GM18870 (cell line): Measurements from ENCODE around the gene GRB10.
A peak's percentile ranks its signal among the peaks of the same experiment; 100 is the strongest.

Experiments used
- ATAC-seq: cut with Tn5 transposase; IDR thresholded peaks from one replicate; pipeline ENCODE4 v1.9.1; 2021; ENCODE audit warnings: moderate library complexity; ENCODE audit not compliant: unreplicated experiment

Gene GRB10

DNA sequence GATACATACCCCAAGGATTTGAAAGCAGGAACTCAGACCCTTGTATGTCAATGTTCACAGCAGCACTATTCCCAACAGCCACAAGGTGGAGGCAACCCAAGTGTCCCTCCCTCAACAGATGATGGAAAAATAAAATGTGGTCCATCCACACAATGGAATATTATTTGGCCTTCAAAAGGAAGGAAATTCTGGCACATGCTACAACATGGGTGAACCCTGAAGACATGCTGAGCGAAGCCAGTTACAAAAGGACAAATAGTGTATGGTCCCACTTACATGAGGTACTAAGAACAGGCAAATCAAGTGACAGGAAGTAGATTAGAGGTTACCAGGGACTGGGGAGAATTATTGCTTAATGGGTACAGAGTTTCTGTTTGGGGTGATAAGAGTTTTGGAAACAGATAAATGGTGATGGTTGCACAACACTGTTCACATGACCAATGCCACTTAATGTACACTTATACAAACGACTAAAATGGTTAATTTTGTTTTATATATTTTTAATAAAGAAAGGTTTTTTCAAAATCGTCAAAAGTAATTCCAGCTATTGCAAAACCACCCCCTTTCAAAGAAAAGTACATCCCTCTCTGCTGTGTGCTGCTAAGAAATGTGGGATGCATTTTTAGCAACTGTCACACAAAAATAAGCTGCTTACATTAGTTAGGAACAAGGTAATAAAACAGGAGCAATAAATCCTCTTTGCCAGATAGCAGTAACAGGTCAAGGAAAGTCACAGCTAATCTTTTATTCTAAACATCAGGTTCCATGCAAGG lies 85.7 kb downstream of the GRB10 start:
- ATAC-seq: no peak

DNA sequence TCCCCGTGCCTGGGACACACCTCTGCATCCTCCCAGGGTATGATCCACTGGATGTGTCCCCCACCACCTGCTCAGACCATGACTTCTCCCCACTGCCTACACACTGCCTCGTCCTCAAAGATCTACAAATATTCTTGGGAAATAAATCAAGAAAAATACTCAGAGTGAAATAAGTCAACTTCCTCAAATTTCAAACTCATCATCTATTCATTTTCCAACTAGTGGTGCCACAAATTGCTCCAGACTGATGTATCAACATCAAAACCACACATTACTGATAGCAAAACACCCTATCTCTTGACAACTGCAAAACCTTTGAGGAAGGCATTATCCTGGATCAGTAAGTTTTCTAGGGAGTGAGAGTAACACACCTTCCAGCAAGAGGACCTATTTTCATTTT lies 87.7 kb downstream of the GRB10 start:
- no peak for ATAC-seq

DNA sequence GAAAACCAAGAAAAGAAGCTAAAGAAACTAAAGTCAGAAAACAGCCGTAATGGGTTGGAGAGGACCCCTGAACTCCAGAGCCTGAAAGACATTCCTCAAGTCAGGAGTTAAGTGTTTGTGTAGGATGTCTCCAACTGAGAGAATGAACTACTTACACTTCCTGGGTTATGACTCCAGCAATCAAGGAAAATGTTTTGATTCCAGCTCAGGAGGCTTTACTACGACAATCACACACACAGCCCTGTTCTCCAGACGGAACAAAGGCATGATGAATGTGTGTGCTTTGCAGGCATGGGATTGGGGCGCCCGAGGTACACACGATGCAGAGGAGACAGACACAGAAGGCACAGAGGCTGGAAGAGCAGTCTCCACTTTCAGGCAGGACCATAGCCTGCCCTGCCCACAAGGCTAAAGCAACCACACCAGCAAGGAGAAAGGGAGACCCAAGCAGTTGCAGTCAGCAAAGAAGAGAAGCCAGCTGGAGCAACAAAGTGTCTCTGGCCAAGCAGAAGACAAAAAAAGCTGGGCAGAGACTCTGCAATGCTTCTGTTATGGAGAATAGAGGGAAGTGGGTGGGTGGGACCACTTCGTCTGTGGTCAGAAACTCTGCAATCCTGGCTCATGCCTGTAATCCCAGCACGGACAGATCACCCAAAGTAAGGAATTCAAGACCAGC lies 89.1 kb downstream of the GRB10 start:
- no peak for ATAC-seq

DNA sequence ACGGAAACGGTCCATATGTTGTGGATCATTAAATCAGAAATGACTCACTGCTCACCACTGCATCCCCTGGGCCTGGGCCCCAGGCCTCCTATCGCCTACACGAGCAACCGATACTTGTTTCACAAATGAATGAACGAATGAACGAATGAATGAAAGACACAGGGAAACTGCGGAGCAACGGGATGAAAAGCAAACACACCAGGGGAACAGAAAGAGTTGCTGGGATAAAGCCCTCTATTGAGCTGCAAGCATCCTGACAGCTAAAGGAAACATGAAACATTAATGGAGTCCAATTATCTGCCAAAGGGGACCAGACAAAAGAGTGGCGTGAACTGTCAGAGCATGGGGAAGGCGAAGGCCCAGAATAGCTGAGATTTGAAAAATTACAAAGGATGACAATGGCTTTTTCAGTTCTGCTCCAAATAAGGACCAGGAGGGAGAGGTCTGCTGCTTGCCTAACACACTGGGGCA lies 92.1 kb downstream of the GRB10 start:
- no peak for ATAC-seq

DNA sequence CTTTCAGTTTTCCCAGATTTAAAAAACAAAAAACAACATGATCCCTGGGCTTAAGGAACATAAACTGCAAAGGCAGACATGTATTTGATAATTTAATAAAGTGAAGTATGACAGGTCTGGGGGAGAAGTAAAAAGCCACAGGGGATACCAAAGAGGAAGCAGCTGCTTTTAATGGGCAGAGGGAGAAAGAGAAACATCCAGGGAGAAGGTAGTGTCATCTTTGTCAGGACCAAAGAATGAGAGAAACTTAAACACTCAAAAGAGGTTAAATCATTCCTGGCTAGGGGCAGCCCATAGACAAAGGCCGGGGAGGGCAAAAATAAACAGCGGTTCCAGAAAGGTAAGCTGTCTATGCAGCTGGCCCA lies 94.5 kb downstream of the GRB10 start:
- ATAC-seq: no peak

DNA sequence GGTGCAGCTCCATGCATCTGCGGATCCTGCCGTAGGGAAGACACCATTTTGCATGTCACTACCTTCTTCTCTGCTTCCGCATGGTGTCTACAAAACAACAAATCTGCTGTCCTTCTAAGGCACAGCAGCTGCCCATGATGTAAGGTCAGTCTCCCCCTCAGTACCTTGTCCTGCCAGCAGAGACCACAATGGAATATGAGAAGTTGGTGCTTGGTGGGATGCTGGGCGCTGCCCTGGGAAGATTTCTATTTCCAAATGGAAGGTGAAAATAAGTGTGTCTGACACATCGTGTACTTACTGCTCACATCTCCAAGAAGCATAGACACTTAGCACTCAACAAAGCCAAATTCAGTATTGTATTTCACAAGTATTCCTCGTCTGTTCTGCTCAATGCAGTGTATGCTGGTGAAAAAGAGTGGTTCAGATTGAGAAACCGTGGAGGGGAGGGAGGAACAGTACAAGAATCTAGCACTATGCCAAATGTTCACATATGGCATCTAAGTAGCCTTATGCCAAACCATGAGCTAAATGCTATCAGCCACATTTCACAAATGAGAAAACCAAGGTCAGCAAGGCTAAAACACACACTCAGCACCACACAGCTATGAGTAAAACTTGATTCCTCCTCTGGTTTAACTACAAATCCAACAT lies 95.0 kb downstream of the GRB10 start:
- no peak for ATAC-seq

DNA sequence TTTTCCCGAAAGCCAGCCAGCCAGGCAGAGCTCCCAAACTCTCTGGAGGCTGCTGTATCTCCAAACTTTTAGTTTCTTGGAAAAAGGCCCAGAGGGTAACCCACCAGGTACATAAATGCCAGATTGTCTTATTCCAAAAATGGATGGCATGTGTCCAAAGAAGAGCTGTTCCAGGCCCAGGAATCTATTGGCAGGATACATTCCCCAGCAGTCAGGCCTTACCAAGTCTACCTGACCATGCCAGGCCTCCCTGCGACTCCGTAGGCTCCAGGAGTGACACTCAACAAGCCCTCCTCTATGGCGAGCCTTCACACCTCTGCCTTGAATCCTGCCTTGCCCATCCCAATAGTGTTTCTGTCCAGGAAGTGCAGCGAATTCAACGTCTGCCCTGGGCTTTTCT lies 95.6 kb downstream of the GRB10 start:
- no peak for ATAC-seq

DNA sequence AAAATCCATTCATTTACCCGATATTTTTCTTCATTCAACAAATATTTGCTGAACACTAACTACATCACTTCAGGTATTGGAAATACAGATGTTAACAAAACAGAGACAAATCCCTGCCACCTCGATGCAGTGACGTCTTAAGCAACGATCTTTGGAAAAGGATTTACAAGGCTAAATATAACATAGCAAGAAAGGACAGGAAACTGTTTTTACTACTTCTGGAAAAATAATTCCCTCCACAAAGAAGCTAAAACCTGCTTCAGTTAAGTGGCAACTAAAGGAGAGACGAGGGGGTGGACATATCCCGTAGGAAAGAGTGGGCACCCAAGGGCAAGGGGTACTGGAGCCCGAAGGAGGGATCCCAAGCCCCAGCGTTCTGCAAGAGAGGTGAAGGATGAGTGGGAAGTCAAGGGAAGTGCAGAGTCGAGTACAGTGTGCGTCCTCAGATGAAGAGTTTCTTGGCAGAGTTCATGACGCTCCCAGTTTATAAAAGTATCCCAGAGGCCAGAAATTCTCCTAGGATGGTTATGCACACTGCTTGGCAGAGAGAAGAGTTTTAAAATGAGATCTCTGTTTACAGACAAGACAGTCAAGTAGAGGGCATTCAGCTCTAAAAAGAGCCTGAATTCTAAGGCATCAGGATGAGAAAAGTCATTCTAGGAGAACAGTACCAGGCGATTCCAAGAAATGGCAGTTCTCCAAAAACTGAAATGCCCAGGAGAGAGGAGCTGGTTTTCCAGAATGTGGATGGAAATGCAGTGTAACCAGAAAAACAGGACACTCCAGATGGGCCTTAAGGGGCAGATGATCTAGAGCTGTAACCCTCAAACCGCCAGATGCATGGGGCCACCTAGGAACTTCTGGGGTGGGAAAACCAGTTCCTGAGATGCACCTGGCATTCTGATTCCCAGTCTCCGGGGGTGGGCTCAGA lies 97.3 kb downstream of the GRB10 start:
- ATAC-seq: no peak

DNA sequence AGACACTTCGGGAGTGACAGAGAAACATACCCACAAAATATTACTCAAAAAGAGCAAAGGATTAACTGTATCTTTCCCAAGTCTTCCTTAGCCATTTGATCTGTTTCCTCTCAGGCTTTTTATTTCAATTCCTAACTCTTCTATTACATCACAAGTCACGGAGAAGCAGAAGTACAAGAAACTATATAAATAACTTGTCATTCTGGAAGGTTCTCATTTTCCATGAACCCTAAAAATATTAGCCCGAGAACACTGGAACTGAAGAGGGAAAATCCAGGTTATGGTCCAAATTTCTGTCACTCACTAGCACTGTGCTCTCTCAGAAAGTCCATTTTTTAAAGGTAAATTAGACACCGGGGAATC lies 98.0 kb downstream of the GRB10 start:
- no peak for ATAC-seq

DNA sequence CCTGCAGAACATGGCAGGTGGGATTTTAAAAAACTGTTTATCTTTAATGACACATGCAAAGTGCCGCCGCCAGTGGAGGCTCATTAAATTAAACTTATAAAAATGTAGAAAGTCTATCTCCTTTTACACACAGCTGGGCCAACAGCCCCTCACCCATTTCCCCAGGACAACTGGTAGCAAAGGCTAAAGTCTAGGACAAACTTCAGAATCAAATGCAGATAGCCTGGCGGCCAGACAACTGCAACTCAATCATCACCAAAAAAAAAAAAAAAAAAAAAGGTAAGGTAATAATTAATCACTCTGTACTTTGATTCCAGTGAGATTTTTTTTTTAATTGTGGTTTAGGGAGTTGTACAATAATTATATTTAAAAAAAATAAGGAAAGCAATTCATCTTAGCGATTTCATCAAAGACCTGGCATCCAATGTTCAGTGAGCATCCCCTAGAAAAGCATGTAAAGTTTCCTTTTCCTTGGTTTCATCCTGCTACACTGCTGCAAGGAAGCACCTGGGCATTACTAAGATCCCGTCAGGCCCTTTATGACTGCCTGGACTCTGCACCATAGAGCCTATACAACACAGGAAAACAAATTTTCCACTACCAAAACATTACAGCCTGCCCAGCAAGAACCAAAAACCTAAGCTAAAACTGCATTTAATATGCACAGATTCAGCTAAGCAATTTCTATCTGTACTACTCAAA lies 98.5 kb downstream of the GRB10 start:
- ATAC-seq: no peak

DNA sequence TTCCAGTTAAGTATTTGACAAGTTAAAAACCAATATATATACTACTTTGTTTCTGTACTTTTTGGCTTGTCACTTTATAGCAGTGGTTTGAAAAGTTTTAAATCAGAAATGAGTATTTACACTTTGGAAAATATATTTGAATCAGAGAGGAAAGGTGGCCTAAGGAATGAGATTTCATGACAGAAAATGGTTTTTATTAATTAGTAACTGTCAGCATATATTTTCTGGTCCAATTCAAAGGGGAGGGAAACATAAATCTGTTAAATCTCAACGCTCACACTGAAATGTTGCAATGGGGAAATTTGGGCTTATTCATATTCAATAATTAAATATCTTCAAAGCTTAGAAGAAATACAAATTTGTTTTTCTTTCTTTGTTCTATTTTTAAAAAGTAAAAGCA lies 100.1 kb downstream of the GRB10 start:
- no peak for ATAC-seq

DNA sequence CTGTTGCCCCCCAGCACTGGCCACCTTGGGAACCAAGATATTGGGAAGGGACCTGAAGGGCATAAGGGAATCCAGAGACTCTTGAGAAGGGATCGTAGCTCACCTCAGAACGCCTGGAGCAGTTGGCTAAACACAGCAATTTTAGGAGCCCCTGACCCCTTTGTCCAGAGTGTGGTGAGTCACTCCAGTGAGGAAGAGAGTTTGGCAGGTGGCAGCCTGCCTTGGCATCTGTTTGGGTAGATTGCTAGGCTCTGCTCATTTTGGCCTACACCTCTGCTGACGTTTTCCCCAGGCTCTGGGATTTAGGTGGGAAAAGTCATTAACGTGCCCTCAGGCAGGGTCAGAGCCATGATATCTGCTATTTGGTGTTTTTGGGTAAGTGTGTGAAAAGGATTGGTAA lies 100.6 kb downstream of the GRB10 start:
- no peak for ATAC-seq

DNA sequence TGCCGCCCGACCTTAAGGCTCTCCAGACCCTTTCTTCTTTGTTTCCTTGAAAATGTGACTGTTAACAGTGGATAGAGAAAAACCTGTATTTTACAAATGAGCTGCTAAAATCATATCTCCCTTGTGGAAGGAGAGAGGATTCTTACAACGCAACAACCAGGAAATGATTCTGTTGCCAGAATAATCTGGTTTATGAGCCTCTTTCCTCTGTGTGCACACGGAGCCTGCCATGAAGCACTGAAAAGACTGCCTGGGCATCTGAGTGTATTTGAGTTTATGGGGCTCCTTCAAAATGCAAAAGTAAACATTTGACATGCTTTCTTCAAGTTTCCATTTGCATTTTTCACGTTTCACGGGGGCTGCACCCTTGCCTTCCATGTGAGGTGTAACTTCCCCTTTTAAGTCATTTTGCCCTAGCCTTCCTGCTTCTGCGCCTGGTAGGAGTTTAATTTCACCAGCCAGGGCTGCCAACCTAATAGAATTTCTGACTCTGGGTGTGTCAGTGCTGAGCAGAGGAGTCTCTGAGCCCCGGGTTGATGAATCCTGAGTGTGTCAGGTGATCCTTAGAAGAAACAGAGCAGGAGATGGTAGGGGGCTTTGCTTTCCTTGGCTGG lies 101.2 kb downstream of the GRB10 start:
- no peak for ATAC-seq

DNA sequence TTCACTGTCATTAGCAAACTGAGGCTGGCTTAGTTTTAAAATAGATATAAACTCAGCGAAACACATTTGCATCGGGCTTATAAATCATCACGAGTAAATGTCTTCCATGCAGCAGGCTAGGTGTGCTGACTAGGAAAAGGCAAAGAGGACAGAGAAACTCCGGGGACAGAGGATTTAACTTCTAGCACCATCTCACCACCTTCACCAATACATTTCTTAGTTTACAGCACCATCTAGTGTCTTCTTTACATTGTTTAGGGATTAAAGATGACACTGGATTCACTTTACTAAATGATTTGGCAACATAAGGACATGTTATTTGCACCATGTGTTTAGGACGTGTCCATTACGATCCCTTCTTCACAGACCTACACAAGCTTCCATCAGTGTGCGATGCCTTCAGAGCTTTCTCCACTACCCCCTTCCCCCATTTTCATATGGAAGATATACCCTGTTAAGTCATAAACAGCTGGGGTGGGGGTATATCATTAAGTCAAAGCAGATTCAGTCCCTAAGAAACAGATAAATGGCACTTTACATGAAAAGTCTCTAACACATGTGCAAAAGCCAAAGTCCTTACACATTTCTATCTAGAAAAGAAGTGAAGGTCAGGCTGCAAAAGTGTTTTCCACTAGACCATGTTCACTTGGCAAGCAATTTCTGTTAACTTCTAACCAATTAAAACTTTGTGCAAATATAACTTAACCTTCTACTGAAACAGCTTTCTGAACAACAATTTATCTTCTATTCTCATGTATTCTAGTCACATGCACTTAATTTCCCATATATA lies 103.3 kb downstream of the GRB10 start:
- peak; percentile 71 for ATAC-seq

DNA sequence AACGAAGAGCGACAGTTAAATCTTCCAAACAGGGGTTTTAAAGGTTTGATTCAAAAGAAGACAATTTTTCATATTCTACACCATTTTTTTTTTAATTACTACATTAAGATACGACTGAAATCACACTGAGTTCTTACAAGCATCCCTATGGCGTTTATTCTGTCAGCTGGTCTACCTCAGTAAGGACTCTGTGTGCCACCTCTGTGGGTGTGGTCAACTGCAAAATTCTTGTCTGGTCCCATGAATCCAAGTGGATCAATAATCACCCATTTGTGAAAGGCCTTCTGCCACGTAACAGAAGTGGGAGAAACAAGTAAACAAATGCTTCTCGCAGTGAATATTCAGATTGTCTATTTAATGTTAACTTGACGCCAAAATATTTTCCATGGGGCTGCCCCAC lies 104.1 kb downstream of the GRB10 start:
- no peak for ATAC-seq

DNA sequence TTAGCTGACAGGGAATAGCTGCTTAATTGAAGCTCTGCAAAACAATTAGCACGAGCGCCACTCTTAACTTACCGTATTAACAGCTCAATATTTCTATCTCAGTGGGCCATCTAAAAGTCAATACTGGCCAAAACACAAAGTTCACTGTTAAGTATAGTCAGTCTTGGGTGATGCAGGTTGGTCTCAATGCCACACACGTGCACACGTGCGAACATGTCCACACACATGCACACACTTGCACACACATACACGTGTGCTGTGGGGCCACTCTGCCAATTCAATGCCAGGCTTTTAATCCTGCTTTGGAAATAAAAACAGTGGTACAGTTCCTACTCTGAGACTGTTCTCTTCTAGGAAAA lies 105.1 kb downstream of the GRB10 start:
- ATAC-seq: no peak

DNA sequence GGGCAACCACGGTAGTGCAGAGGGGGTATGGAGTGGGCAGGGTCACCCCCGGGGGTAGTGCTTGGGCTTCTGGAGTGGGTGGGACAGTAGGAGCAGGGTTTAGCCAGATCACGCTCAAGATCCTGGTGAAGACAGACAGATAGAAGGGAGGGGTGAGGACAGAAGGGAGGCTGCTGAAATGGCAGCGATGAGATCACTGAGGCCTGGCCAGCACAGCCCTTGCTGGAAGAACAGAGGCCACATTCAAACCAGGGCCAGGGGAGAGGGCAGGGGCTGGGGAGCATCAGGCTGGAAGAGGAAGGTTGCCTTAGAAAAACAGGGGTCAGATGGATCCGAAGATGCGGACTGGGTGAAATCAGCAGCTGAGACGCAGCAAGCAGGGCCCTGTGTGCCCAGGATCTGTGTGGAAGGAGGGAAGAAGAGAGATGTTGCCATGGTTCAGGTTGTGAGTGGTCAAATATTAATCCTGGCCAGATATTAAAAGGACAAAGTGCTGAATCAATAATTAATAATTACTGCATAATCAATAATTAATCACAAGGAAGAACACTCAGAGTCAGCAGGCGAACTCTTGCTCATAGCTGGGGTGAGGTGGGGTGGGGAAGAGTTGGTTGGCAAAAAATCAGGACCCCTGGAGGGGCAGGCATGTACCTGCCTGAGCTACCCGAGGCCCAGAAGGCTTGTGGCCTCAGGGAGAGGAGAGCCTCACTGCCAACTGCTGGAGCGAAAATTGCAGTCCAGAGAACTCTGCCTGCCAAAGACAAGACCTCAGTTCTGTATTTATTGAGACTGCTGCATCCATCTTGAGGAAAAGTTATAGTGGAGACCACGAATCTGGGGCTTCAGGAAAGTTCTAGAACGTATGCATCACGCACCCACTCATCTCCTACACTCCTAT lies 105.7 kb downstream of the GRB10 start:
- ATAC-seq: no peak

DNA sequence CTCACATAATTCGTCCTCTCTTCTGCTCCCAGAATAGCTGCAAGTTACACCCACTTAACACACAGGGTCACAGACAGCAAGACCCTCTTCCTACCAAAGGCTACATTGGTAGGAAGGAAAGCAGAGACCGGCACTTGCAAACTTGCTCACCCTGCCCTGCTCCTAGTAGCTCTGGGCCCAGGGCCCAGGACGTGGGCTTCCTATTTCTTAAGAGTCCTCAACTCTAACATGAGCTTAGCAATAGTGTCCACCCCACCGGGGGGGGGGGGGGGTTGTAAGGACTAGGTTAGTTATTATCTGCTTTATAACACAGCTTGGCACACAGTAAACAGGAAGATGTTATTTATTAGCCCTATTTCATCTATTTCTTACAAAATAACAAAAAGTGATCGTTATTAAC lies 106.6 kb downstream of the GRB10 start:
- ATAC-seq: no peak
